Fibroblast of the aortic adventitia (primary cell): ENCODE results near the gene NMB. TPM values are rescaled to one million over a fixed set of nuclear protein-coding genes. Genes with fewer than 3 reads are reported as not detected.
A peak's percentile ranks its signal among the peaks of the same experiment; 100 is the strongest.

Experiments
- DNase-seq: peaks from one replicate; pipeline ENCODE4 v3.0.0-alpha.2; 2010; ENCODE audit warnings: low read depth
- H3K4me3 ChIP-seq: 2 replicates; pipeline ENCODE4 v1.5.1; 2011; ENCODE audit warnings: low read depth, mild to moderate bottlenecking, control low read depth, low read length, moderate library complexity
- CTCF ChIP-seq: IDR thresholded peaks from 2 replicates; pipeline ENCODE4 v1.5.1; 2011; ENCODE audit warnings: mild to moderate bottlenecking, low read length, control low read depth, inconsistent platforms; ENCODE audit not compliant: insufficient read depth
- total RNA-seq: library from RNA; depleted of rRNA; stranded (reverse); fragments of >200 nt; gene quantifications from 2 replicates; pipeline ENCODE4 v1.2.3, GENCODE V29; 2012; ENCODE audit warnings: low replicate concordance

NMB gene
- total RNA-seq, 1 donor: 4.1 TPM

- H3K4me3 ChIP-seq: peak overlapping the region; percentile 86
- DNase-seq: peak; percentile 64
- no peak for TF ChIP-seq CTCF
These were observed 24.4 kb downstream of the NMB start for GRCh38 chr15:84633311-84634227.

GRCh38 chr15:84631706-84632272 lies 26.2 kb downstream of the NMB start:
- peak overlapping the region; percentile 86 for H3K4me3 ChIP-seq
- DNase-seq: no peak
- TF ChIP-seq CTCF: no peak

GRCh38 chr15:84629033-84629432 lies 29.0 kb downstream of the NMB start:
- DNase-seq: no peak
- no peak overlapping the region for H3K4me3 ChIP-seq
- no peak for TF ChIP-seq CTCF

- no peak for TF ChIP-seq CTCF
These were observed 32.9 kb downstream of the NMB start for GRCh38 chr15:84625123-84625522.

GRCh38 chr15:84624359-84624758 lies 33.6 kb downstream of the NMB start:
- no peak for DNase-seq
- no peak overlapping the region for H3K4me3 ChIP-seq
- no peak for TF ChIP-seq CTCF

More at GRCh38 chr15:84625123-84625522, 32.9 kb downstream of the NMB start:
- no peak for DNase-seq
- H3K4me3 ChIP-seq: no peak overlapping the region

- no peak overlapping the region for H3K4me3 ChIP-seq
- DNase-seq: no peak
- no peak for TF ChIP-seq CTCF
These were observed 36.5 kb downstream of the NMB start for GRCh38 chr15:84621358-84621979.
